ENCODE results near the gene RASSF3. TPM values are rescaled to one million over a fixed set of nuclear protein-coding genes. Genes with fewer than 3 reads are reported as not detected.

The RASSF3 gene
- total RNA-seq, 2 experiments from 2014 or later, result 118 to 127 TPM

DNA sequence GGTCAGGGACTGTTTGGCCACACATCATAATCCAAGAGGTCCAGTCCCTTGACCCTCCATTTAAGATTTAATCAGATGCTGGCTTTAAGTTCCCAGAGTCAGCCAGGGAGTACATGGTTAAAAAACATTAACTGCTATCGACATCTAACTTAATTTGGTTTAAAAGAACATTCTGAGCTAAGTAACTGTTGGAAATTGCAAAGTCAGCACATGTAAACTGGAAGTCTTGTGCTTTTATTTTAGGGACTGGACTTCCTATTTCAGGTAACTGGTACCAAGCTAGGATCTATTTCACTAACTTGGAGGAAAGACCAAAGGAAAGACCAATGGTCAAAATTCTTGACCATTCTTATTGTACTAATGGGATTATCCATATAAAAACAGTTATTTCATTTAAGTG lies 108.4 kb downstream of the RASSF3 start:
- Histone ChIP-seq H3K27me3 (ENCODE audit: control insufficient read depth in 1 of 2, insufficient read depth in 2 of 2, low read length in 2 of 2) (no peaks in the 10 kb centered on the region), H3K9me3 (ENCODE audit: control insufficient read depth in 1 of 2, insufficient read depth in 1 of 2, low read length in 2 of 2) (no peaks in the 10 kb centered on the region), H3K4me1 (ENCODE audit: insufficient read depth, low read length) (peaks cover 4% of the 10 kb centered on the region), H3K4me3 (ENCODE audit: low read length) (no peak overlapping the region), H3K27ac (ENCODE audit: low read depth in 1 of 2, low read length in 2 of 2) (no peak overlapping the region), H3K36me3 (ENCODE audit: insufficient read depth, low read length) (peaks cover 75% of the 10 kb centered on the region)
- ChIA-PET CTCF (interaction anchor here (0.6 to 2.9 kb wide), 4 partner anchors 11 to 185 kb away, joined by 3 to 11 read pairs (median 4); no protein-coding TSS in a partner anchor), POLR2A (interaction anchor here (0.9 kb wide), 1 partner anchor 12 kb away, joined by 3 read pairs; no protein-coding TSS in a partner anchor)
- intact Hi-C loops (cut with DNase I, micrococcal nuclease), result loop anchor here in 1 of 2 experiments (5.0 kb wide), 1 partner anchor 166 kb away; no protein-coding TSS in a partner anchor
- H3K36me3 Mint-ChIP-seq (ENCODE audit: low read depth), result peaks cover 92% of the 10 kb centered on the region
- no peaks in the 10 kb centered on the region for H3K9me3 Mint-ChIP-seq
- no peaks in the 10 kb centered on the region for H3K27me3 Mint-ChIP-seq
- no peak for DNase-seq
- H3K27ac Mint-ChIP-seq, result no peak overlapping the region
- H3K4me1 Mint-ChIP-seq (ENCODE audit: low read depth), result peaks cover 36% of the 10 kb centered on the region
- TF ChIP-seq, protein P1, sequence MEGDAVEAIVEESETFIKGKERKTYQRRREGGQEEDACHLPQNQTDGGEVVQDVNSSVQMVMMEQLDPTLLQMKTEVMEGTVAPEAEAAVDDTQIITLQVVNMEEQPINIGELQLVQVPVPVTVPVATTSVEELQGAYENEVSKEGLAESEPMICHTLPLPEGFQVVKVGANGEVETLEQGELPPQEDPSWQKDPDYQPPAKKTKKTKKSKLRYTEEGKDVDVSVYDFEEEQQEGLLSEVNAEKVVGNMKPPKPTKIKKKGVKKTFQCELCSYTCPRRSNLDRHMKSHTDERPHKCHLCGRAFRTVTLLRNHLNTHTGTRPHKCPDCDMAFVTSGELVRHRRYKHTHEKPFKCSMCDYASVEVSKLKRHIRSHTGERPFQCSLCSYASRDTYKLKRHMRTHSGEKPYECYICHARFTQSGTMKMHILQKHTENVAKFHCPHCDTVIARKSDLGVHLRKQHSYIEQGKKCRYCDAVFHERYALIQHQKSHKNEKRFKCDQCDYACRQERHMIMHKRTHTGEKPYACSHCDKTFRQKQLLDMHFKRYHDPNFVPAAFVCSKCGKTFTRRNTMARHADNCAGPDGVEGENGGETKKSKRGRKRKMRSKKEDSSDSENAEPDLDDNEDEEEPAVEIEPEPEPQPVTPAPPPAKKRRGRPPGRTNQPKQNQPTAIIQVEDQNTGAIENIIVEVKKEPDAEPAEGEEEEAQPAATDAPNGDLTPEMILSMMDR (IDR thresholded peaks at IDR 0.05), result no peak
- H3K4me3 Mint-ChIP-seq, result no peak overlapping the region
- ATAC-seq (ENCODE audit: poor library complexity), result no peak

DNA sequence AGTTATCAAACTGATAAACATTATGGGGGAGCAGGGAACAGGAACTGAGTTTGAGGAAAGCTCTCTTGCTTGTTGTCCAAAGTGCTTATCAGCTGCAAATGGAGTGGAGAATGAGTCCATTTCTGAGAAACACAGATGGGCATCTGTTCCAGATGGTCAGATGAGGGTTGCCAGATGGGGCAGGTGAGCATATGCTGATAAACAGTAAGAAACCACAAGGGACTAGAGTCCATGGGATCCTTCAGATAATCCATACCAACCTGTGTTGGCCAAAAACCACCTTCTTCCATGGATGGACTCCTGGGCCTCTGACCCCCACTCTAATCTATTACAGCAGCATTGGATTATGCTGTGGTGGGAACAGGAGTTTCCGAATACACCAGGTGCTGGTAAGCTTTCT lies 110.6 kb downstream of the RASSF3 start:
- H3K36me3 ChIP-seq (ENCODE audit: insufficient read depth, low read length), result peaks cover 74% of the 10 kb centered on the region
- H3K4me1 ChIP-seq (ENCODE audit: insufficient read depth, low read length), result peaks cover 7% of the 10 kb centered on the region
- CTCF ChIA-PET, result no interaction called here
- H3K27me3 ChIP-seq (ENCODE audit: control insufficient read depth in 1 of 2, insufficient read depth in 2 of 2, low read length in 2 of 2), result no peaks in the 10 kb centered on the region
- intact Hi-C loops (cut with DNase I, micrococcal nuclease), result no loop called here
- ATAC-seq (ENCODE audit: poor library complexity) (no peak), DNase-seq (no peak)
- Mint-ChIP-seq H3K27ac (no peak overlapping the region), H3K27me3 (no peaks in the 10 kb centered on the region), H3K36me3 (ENCODE audit: low read depth) (peaks cover 87% of the 10 kb centered on the region), H3K9me3 (no peaks in the 10 kb centered on the region), H3K4me1 (ENCODE audit: low read depth) (peaks cover 24% of the 10 kb centered on the region), H3K4me3 (no peak overlapping the region)
- TF ChIP-seq, protein P1 (IDR thresholded peaks at IDR 0.05), result no peak
- POLR2A ChIA-PET, result no interaction called here
- no peak overlapping the region for H3K4me3 ChIP-seq (ENCODE audit: low read length)
- no peak overlapping the region for H3K27ac ChIP-seq (ENCODE audit: low read depth in 1 of 2, low read length in 2 of 2)
- H3K9me3 ChIP-seq (ENCODE audit: control insufficient read depth in 1 of 2, insufficient read depth in 1 of 2, low read length in 2 of 2), result no peaks in the 10 kb centered on the region

DNA sequence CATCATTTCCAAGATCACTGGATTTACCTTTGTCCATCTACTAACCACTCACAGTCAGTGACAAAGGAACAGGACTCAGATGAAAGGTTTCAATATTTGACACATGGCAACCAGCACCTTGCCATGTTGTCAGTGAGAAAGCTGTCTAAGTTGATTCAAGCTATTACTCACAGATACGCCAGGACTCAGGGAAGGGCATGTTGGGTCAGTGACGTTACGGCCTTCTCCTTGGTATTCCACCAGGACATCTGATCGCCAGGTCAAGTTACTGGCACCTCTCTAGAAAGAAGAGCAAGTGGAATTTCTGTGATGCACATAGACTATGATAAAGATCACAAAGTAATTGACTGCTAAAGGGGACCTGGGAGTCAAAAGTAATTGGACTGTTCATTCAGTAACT lies 112.5 kb downstream of the RASSF3 start:
- H3K36me3 Mint-ChIP-seq (ENCODE audit: low read depth), result peaks cover 87% of the 10 kb centered on the region
- no peaks in the 10 kb centered on the region for H3K27me3 Mint-ChIP-seq
- H3K4me3 Mint-ChIP-seq, result no peak overlapping the region
- H3K9me3 Mint-ChIP-seq, result no peaks in the 10 kb centered on the region
- DNase-seq (no peak), ATAC-seq (ENCODE audit: poor library complexity) (no peak)
- POLR2A ChIA-PET, result no interaction called here
- Histone ChIP-seq H3K4me3 (ENCODE audit: low read length) (no peak overlapping the region), H3K27me3 (ENCODE audit: control insufficient read depth in 1 of 2, insufficient read depth in 2 of 2, low read length in 2 of 2) (no peaks in the 10 kb centered on the region), H3K27ac (ENCODE audit: low read depth in 1 of 2, low read length in 2 of 2) (no peak overlapping the region), H3K9me3 (ENCODE audit: control insufficient read depth in 1 of 2, insufficient read depth in 1 of 2, low read length in 2 of 2) (no peaks in the 10 kb centered on the region), H3K36me3 (ENCODE audit: insufficient read depth, low read length) (peaks cover 56% of the 10 kb centered on the region), H3K4me1 (ENCODE audit: insufficient read depth, low read length) (peaks cover 7% of the 10 kb centered on the region)
- no peak overlapping the region for H3K27ac Mint-ChIP-seq
- TF ChIP-seq, protein P1 (IDR thresholded peaks at IDR 0.05), result no peak
- intact Hi-C loops (cut with DNase I, micrococcal nuclease), result no loop called here
- CTCF ChIA-PET, result interaction anchor here (1.0 kb wide), 1 partner anchor 173 kb away, joined by 4 read pairs; no protein-coding TSS in a partner anchor
- peaks cover 13% of the 10 kb centered on the region for H3K4me1 Mint-ChIP-seq (ENCODE audit: low read depth)
